Chondrocyte (in vitro differentiated cells): ENCODE measurements around the gene ANKRD6. TPM values are rescaled to one million over a fixed set of nuclear protein-coding genes. Genes with fewer than 3 reads are reported as not detected.
A peak's percentile ranks its signal among the peaks of the same experiment; 100 is the strongest.

ENCODE experiments used
- DNase-seq: peaks from one replicate; pipeline ENCODE4 v3.0.0; 2021; ENCODE audit warnings: mixed read lengths, low spot score
- H3K27ac Mint-ChIP-seq: one replicate; pipeline ENCODE4 v1.8.0; 2021; ENCODE audit warnings: mild to moderate bottlenecking, moderate library complexity, mixed read lengths; ENCODE audit not compliant: unreplicated experiment
- H3K27me3 Mint-ChIP-seq: 2 replicates; pipeline ENCODE4 v1.8.0; 2021; ENCODE audit warnings: low read depth, mixed read lengths
- H3K36me3 Mint-ChIP-seq: 2 replicates; pipeline ENCODE4 v1.8.0; 2021; ENCODE audit warnings: low read depth, mixed read lengths
- H3K4me1 Mint-ChIP-seq: 2 replicates; pipeline ENCODE4 v1.8.0; 2021; ENCODE audit warnings: low read depth, mild to moderate bottlenecking, mixed read lengths
- H3K4me3 Mint-ChIP-seq: one replicate; pipeline ENCODE4 v1.8.0; 2021; ENCODE audit warnings: mild to moderate bottlenecking, moderate library complexity, mixed read lengths; ENCODE audit not compliant: unreplicated experiment
- H3K9me3 Mint-ChIP-seq: 2 replicates; pipeline ENCODE4 v1.8.0; 2021; ENCODE audit warnings: low read depth, mixed read lengths
- CTCF ChIP-seq: fragments of 200-600 bp; sonication (generic); IDR thresholded peaks from 2 replicates; pipeline ENCODE4 v1.5.0; 2021; ENCODE audit warnings: antibody characterized with exemption, mild to moderate bottlenecking, moderate library complexity
- total RNA-seq: library from RNA; stranded (reverse); gene quantifications from 3 replicates; pipeline ENCODE4 v1.2.1, GENCODE V29; 2021

ANKRD6 gene
- total RNA-seq, 1 donor from 2014 or later = 31.3 TPM

- peaks cover 12% of the 10 kb centered on the region for H3K4me1 Mint-ChIP-seq
- H3K9me3 Mint-ChIP-seq = no peaks in the 10 kb centered on the region
- no peak overlapping the region for H3K27ac Mint-ChIP-seq
- H3K36me3 Mint-ChIP-seq = no peaks in the 10 kb centered on the region
- H3K4me3 Mint-ChIP-seq = no peak overlapping the region
- no peak for DNase-seq
- H3K27me3 Mint-ChIP-seq = no peaks in the 10 kb centered on the region
- no peak for TF ChIP-seq CTCF
Measured at GRCh38 chr6:89495961-89496535, 63.1 kb downstream of the ANKRD6 start.

GRCh38 chr6:89500611-89501010 lies 67.7 kb downstream of the ANKRD6 start:
- TF ChIP-seq CTCF = no peak
- Mint-ChIP-seq H3K36me3 (no peaks in the 10 kb centered on the region), H3K27me3 (no peaks in the 10 kb centered on the region), H3K4me3 (no peak overlapping the region), H3K4me1 (peaks cover 22% of the 10 kb centered on the region), H3K27ac (no peak overlapping the region), H3K9me3 (no peaks in the 10 kb centered on the region)
- no peak for DNase-seq

GRCh38 chr6:89501222-89501621 lies 68.3 kb downstream of the ANKRD6 start:
- DNase-seq = no peak
- Mint-ChIP-seq H3K27ac (peak overlapping the region; percentile 76), H3K4me3 (no peak overlapping the region), H3K9me3 (no peaks in the 10 kb centered on the region), H3K4me1 (peaks cover 22% of the 10 kb centered on the region), H3K36me3 (no peaks in the 10 kb centered on the region), H3K27me3 (no peaks in the 10 kb centered on the region)
- TF ChIP-seq CTCF = no peak

- Mint-ChIP-seq H3K4me1 (peaks cover 22% of the 10 kb centered on the region), H3K4me3 (no peak overlapping the region), H3K36me3 (no peaks in the 10 kb centered on the region), H3K27me3 (no peaks in the 10 kb centered on the region), H3K27ac (peak overlapping the region; percentile 4), H3K9me3 (no peaks in the 10 kb centered on the region)
- TF ChIP-seq CTCF = no peak
- DNase-seq = no peak
Measured at GRCh38 chr6:89501753-89502152, 68.8 kb downstream of the ANKRD6 start.

GRCh38 chr6:89503641-89504040 lies 70.7 kb downstream of the ANKRD6 start:
- Mint-ChIP-seq H3K27me3 (no peaks in the 10 kb centered on the region), H3K4me1 (peaks cover 22% of the 10 kb centered on the region), H3K9me3 (no peaks in the 10 kb centered on the region), H3K27ac (peak overlapping the region; percentile 63), H3K4me3 (no peak overlapping the region), H3K36me3 (no peaks in the 10 kb centered on the region)
- TF ChIP-seq CTCF = no peak
- DNase-seq = no peak
